ENCODE results near the gene MRPL23.

The MRPL23 gene

DNA sequence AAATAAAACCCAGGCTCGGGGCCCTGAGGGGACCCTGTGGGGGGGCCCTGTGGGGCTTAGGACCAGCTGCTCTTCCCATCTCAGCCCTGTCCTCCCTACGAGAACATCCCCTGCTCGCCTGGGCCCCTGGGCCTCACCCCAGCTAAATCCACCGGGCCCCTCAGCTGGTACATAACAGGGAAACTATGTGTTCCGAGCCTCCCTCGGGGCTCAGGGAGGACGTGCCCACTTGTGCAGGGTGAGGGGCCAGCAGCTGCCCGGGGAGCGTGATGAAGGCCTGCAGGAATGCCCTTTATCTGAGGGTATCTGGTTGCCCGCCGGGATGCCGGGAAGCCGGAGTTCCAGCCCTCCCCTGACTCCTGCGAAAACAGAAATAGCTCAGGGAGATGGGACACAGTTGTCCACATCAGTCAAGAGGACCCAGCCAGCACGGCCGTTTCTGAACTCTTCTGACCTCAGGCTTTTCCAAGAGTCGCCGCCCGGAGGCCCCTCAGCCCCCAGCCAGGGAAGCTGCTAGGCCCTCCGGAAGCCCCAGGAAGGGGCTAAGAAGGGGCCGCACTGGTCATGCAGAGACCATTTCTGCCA, 20.6 kb downstream of the MRPL23 start:
- TF ChIP-seq, protein P1, sequence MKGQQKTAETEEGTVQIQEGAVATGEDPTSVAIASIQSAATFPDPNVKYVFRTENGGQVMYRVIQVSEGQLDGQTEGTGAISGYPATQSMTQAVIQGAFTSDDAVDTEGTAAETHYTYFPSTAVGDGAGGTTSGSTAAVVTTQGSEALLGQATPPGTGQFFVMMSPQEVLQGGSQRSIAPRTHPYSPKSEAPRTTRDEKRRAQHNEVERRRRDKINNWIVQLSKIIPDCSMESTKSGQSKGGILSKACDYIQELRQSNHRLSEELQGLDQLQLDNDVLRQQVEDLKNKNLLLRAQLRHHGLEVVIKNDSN (IDR thresholded peaks at IDR 0.05): no peak
- TF ChIP-seq FOXM1 (IDR thresholded peaks at IDR 0.05; ENCODE audit: borderline replicate concordance, low read depth): no peak
- TF ChIP-seq EGR1 (IDR thresholded peaks at IDR 0.05): no peak
- TF ChIP-seq EP300 (IDR thresholded peaks at IDR 0.05; ENCODE audit: borderline replicate concordance): no peak
- TF ChIP-seq CEBPB (IDR thresholded peaks at IDR 0.05): no peak
- no peak for TF ChIP-seq TCF12 (IDR thresholded peaks at IDR 0.05; ENCODE audit: low read depth)
- TF ChIP-seq, protein P2, sequence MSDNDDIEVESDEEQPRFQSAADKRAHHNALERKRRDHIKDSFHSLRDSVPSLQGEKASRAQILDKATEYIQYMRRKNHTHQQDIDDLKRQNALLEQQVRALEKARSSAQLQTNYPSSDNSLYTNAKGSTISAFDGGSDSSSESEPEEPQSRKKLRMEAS (IDR thresholded peaks at IDR 0.05): no peak
- no peak for TF ChIP-seq RAD21 (IDR thresholded peaks at IDR 0.05; ENCODE audit: low read depth)
- TF ChIP-seq, protein P3, sequence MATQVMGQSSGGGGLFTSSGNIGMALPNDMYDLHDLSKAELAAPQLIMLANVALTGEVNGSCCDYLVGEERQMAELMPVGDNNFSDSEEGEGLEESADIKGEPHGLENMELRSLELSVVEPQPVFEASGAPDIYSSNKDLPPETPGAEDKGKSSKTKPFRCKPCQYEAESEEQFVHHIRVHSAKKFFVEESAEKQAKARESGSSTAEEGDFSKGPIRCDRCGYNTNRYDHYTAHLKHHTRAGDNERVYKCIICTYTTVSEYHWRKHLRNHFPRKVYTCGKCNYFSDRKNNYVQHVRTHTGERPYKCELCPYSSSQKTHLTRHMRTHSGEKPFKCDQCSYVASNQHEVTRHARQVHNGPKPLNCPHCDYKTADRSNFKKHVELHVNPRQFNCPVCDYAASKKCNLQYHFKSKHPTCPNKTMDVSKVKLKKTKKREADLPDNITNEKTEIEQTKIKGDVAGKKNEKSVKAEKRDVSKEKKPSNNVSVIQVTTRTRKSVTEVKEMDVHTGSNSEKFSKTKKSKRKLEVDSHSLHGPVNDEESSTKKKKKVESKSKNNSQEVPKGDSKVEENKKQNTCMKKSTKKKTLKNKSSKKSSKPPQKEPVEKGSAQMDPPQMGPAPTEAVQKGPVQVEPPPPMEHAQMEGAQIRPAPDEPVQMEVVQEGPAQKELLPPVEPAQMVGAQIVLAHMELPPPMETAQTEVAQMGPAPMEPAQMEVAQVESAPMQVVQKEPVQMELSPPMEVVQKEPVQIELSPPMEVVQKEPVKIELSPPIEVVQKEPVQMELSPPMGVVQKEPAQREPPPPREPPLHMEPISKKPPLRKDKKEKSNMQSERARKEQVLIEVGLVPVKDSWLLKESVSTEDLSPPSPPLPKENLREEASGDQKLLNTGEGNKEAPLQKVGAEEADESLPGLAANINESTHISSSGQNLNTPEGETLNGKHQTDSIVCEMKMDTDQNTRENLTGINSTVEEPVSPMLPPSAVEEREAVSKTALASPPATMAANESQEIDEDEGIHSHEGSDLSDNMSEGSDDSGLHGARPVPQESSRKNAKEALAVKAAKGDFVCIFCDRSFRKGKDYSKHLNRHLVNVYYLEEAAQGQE (IDR thresholded peaks at IDR 0.05; ENCODE audit: low read depth): no peak
- no peak for TF ChIP-seq CREB1 (IDR thresholded peaks at IDR 0.05; ENCODE audit: low read depth)
- no peak for TF ChIP-seq TAF1 (IDR thresholded peaks at IDR 0.05; ENCODE audit: low read depth)
- TF ChIP-seq YY1 (IDR thresholded peaks at IDR 0.05; ENCODE audit: low read depth): no peak
- no peak for TF ChIP-seq ZBTB7A (IDR thresholded peaks at IDR 0.05; ENCODE audit: low read depth)
- TF ChIP-seq TEAD4 (IDR thresholded peaks at IDR 0.05): no peak
- TF ChIP-seq NFIC (IDR thresholded peaks at IDR 0.05): no peak

DNA sequence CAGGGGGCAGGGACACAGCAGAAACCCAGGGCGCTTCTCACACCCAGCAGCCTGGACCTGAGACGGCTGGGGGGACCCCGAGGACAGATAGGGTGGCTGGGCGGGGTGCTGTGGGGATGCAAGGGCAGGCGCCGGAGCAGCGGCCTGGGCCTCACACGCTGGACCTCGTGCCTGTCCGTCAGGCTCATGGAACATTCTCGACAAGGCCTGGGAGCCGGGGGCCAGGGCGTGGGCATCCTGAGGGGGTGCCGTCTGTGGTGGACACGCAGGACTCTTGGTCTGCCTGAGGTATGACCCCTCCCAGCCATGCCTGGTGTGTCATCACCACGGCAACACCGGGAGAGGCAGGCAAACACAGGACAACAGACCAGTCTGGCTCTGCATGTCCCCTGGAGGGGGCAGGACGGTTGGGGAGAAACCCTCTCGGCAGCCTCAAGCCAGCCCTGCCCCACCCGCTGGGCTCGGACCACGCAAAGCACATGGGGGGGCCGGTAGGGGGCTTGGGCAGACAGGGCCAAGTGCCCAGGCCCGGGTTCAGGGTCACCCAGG, 21.4 kb downstream of the MRPL23 start:
- TF ChIP-seq, protein P1 (IDR thresholded peaks at IDR 0.05): no peak
- TF ChIP-seq, protein P2 (IDR thresholded peaks at IDR 0.05): no peak
- no peak for TF ChIP-seq NFIC (IDR thresholded peaks at IDR 0.05)
- TF ChIP-seq TAF1 (IDR thresholded peaks at IDR 0.05; ENCODE audit: low read depth): no peak
- TF ChIP-seq TEAD4 (IDR thresholded peaks at IDR 0.05): no peak
- TF ChIP-seq EP300 (IDR thresholded peaks at IDR 0.05; ENCODE audit: borderline replicate concordance): no peak
- TF ChIP-seq CREB1 (IDR thresholded peaks at IDR 0.05; ENCODE audit: low read depth): no peak
- no peak for TF ChIP-seq CEBPB (IDR thresholded peaks at IDR 0.05)
- TF ChIP-seq, protein P3 (IDR thresholded peaks at IDR 0.05; ENCODE audit: low read depth): no peak
- no peak for TF ChIP-seq EGR1 (IDR thresholded peaks at IDR 0.05)
- no peak for TF ChIP-seq FOXM1 (IDR thresholded peaks at IDR 0.05; ENCODE audit: borderline replicate concordance, low read depth)

DNA sequence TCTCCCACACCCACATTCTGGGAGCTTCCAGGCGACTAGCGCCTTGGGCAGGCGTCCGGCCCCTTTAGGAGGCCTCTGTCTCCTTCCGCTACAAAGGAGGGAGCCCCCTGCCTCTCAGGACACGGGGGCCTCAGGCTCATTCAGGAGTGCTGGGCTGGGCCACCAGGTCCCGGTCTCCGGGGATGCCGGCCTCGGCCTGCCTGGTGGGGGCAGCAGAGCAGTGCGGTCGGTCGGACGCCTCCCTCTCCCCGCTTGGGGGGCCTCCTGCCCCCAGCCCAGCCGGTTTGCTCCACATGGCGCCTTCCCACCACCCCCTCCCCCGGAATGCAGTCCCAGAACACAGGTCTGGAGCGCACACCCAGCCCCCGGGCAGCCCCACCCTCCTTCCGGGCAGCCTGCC, 21.9 kb downstream of the MRPL23 start:
- TF ChIP-seq EGR1 (IDR thresholded peaks at IDR 0.05): no peak
- no peak for TF ChIP-seq FOXM1 (IDR thresholded peaks at IDR 0.05; ENCODE audit: borderline replicate concordance, low read depth)
- TF ChIP-seq, protein P3 (IDR thresholded peaks at IDR 0.05; ENCODE audit: low read depth): no peak
- TF ChIP-seq RAD21 (IDR thresholded peaks at IDR 0.05; ENCODE audit: low read depth): no peak
- TF ChIP-seq YY1 (IDR thresholded peaks at IDR 0.05; ENCODE audit: low read depth): no peak
- no peak for TF ChIP-seq TEAD4 (IDR thresholded peaks at IDR 0.05)
- TF ChIP-seq CEBPB (IDR thresholded peaks at IDR 0.05): no peak
- TF ChIP-seq NFIC (IDR thresholded peaks at IDR 0.05): no peak
- TF ChIP-seq, protein P2 (IDR thresholded peaks at IDR 0.05): no peak
- TF ChIP-seq, protein P1 (IDR thresholded peaks at IDR 0.05): no peak

All from Ishikawa (cell line).